Measurements from ENCODE around the gene POC5.

Gene POC5

DNA sequence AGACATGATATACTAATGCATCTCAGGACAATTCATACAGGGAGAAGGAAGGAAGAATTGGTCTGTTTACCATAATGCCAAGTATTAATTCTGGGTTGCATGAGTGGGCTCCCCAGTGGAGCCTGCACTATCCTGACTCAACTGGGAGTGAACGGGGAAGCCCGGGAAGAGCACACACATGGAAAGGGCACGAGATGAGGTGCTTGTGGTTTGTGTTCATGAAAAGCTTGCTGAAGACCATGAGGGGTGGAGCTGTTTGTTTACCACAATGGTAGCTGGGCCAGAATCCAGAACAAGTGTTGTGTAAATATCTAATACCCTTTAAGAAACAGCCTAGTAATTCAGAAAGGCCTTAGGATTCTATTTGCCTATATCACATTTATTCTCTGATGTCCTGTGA is 44.6 kb downstream of the POC5 start:
- TF ChIP-seq, protein P1, sequence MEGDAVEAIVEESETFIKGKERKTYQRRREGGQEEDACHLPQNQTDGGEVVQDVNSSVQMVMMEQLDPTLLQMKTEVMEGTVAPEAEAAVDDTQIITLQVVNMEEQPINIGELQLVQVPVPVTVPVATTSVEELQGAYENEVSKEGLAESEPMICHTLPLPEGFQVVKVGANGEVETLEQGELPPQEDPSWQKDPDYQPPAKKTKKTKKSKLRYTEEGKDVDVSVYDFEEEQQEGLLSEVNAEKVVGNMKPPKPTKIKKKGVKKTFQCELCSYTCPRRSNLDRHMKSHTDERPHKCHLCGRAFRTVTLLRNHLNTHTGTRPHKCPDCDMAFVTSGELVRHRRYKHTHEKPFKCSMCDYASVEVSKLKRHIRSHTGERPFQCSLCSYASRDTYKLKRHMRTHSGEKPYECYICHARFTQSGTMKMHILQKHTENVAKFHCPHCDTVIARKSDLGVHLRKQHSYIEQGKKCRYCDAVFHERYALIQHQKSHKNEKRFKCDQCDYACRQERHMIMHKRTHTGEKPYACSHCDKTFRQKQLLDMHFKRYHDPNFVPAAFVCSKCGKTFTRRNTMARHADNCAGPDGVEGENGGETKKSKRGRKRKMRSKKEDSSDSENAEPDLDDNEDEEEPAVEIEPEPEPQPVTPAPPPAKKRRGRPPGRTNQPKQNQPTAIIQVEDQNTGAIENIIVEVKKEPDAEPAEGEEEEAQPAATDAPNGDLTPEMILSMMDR (IDR thresholded peaks at IDR 0.05), result no peak

DNA sequence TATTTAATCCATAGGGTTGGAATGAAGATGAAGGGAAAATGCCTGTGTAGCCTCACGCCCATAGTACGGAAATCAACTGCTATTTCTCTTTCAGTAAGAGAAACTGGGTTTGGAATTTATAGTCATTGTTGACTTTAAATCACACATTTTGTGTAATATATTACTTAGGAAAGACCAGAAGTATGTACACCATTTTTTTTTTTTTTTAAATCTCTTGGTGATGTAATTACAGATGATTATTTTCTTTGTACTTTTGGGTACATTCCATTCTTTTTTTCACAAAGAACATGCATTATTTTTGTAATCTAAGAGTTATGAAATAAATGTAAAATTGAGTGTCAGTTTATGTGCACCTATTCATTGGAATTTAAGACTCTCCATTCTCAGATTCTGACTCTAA is 45.7 kb downstream of the POC5 start:
- TF ChIP-seq, protein P1 (IDR thresholded peaks at IDR 0.05), result no peak

DNA sequence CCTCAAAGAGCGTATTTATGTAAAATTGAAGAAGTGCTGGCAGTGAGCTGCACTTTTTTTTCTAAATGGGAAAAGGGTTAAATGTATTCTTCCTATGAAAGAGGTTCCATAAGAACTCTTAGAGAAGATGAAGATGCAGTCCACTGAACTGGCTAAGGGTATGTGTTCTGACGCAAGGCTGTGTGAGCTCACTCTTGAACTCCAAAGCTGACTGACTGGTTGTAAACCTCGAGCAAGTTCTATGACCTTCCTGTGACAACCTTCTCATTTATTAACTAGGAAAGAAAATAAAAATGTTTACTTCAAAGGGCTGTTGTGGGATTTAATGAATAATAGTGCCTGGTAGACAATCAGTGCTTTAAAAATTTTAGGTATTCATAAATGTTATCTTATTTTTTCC is 46.7 kb downstream of the POC5 start:
- TF ChIP-seq, protein P1 (IDR thresholded peaks at IDR 0.05), result no peak

DNA sequence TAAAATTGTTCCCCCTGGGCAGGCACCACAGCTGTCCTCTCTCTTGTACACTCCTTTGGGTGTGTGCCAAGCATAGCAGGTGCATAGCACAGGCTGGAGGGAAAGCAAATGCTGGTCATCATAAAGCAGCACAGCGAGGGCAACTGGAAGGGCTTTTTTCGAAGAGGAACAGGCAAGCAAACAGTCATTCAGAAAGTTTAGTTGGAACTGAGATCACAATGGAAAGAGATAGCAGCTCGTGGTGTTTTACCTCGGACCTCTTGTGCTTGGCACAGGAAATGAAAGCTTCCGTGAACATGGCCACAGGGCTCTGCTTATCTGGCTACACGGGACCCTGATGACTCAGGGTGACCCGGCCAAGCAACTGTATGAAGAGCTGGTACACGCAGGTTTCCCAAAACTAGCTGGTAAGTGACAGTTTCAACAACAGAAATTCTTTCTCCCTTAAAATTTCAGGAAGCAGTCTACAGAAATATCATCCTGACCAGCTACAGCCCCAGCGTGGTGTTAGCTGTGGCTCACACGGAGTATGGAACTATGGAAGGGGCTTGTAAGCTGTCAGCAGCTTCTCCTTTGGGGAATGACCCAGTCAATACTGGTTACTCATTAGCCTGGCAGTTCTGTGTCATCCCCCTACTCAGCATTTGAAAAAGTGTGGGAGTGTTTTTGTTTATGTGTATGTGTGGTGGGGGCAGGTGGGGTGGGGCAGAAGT is 48.1 kb downstream of the POC5 start:
- TF ChIP-seq, protein P1 (IDR thresholded peaks at IDR 0.05), result no peak

DNA sequence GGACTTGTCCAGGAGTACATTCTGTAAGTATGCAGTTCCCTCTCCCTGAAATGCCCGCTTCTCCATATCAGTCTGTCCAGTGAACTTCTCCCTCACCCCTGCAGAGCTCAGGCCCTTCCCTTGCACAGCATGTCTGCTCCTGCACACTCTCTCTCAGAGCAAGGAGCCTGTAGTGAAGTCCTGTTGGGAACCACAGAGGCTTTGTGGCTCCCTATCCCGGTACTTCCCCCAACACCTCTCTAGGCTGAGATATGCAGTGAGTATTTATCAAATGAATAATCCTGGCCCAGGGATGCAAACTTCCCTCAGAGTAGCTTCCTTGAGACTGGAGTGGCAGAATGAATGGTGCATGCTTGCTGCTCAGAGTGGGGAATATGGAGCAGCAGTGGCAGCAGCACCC is 48.8 kb downstream of the POC5 start:
- TF ChIP-seq, protein P1 (IDR thresholded peaks at IDR 0.05), result no peak

DNA sequence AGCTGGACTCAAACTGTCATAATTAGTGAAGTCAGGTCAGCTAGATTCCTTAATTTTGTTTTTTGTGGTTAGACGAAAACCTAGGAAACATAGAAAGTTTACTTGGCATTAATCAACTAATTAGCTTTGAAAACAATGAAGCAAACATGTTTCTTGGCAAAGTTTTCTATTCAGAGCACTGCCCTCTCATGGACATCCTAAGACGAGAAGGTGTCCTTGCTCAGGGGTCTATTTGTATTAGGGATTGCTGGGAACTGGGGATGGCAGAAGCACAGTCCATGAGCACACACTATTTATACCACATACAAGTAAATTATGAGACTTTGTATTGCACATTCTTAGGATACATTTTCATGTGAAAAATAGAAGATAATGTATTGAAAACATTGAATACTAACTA is 49.7 kb downstream of the POC5 start:
- TF ChIP-seq, protein P1 (IDR thresholded peaks at IDR 0.05), result peak; percentile 19; the same call in 1 of the 2 replicates

DNA sequence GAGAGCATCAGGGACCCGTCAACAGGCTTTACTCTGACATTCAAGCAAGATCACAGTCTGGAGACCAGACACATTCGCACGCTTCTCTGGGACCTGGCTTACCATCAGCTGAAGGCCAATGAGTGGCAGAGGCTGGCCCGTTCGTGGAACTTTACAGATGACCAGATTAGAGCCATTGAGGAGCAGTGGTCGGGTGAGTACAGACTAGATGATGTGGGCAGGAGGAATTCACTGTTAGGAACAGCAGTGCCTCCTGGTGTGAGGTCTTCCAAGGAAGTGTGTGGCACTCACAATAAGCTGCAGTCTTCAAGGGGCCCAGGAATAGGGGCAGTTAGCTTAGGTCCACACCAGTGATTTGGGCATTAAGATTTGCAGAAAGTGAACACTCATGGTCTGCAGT is 50.4 kb downstream of the POC5 start:
- TF ChIP-seq, protein P1 (IDR thresholded peaks at IDR 0.05), result no peak

DNA sequence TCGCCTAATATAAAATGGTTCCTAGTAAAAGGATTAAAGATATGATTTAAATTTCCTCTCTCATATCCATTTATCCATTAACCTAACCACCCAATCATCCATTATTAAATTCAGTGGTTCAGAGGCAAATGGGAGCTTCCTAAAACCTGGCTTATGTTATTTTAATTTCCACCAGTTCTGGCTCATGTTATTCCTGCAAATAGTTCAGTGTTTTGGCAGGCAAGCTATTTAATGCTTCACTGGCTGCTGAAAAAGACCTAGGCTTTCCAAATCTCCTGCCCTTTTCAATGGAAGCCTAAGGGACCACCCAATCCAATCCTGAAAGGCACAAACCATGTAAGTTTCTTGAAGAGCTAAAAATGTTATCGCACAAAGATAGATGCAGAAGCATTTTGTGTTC is 52.3 kb downstream of the POC5 start:
- TF ChIP-seq, protein P1 (IDR thresholded peaks at IDR 0.05), result no peak

Measured in LNCAP (cell line).